PC-3 (cell line): ENCODE data around the gene UBALD2. TPM values are rescaled to one million over a fixed set of nuclear protein-coding genes. Genes with fewer than 3 reads are reported as not detected.

Source experiments
- ATAC-seq: fragments of 200-7000 bp; cut with Tn5 transposase; 2 replicates; pipeline ENCODE4 v1.9.1; 2020; ENCODE audit warnings: mild to moderate bottlenecking, moderate library complexity
- BruUV-seq: library from RNA; stranded (reverse); fragments of 400-500 nt; replicated peaks from 2 replicates; lab custom pipeline; 2021; lab: Mats Ljungman, UMichigan
- CTCF ChIA-PET: fragments of 300-600 bp; sonication (Branson Sonifier 250); formaldehyde crosslinking; loops from one replicate; lab custom pipeline; 2022; ENCODE audit warnings: antibody characterized with exemption; lab: Charles Lee
- POLR2A ChIA-PET: fragments of 300-600 bp; sonication (Branson Sonifier 250); formaldehyde crosslinking; loops from one replicate; lab custom pipeline; 2022; ENCODE audit warnings: antibody characterized with exemption; ENCODE audit not compliant: unreplicated experiment; lab: Charles Lee
- DNase-seq: peaks from one replicate; pipeline ENCODE4 v3.0.0-alpha.2; 2015
- H2AFZ ChIP-seq: fragments of 300-600 bp; sonication (generic); 2 replicates; pipeline ENCODE4 v1.6.0; 2016; ENCODE audit warnings: antibody characterized with exemption, low read length
- H3F3A ChIP-seq: fragments of 300-600 bp; sonication (generic); one replicate; pipeline ENCODE4 v1.6.0; 2017; ENCODE audit warnings: antibody characterized with exemption, low read length, control low read depth, mild to moderate bottlenecking; ENCODE audit not compliant: unreplicated experiment
- H3K27ac ChIP-seq: fragments of 300-600 bp; sonication (generic); 2 replicates; pipeline ENCODE4 v1.5.1; 2016; ENCODE audit warnings: mild to moderate bottlenecking, low read length
- H3K27me3 ChIP-seq: fragments of 300-600 bp; sonication (generic); 2 replicates; pipeline ENCODE4 v1.6.1; 2016; ENCODE audit warnings: low read length, mixed read lengths
- H3K36me3 ChIP-seq: fragments of 300-600 bp; sonication (generic); 2 replicates; pipeline ENCODE4 v1.6.1; 2016; ENCODE audit warnings: low read depth, mixed run types, low read length, mixed read lengths
- H3K4me1 ChIP-seq: fragments of 300-600 bp; sonication (generic); 2 replicates; pipeline ENCODE4 v1.5.1; 2016; ENCODE audit warnings: low read length; ENCODE audit not compliant: insufficient read depth
- H3K4me2 ChIP-seq: fragments of 300-600 bp; sonication (generic); 2 replicates; pipeline ENCODE4 v1.6.0; 2016; ENCODE audit warnings: low read length
- H3K4me3 ChIP-seq: fragments of 300-600 bp; sonication (generic); 2 replicates; pipeline ENCODE4 v1.5.1; 2016; ENCODE audit warnings: mild to moderate bottlenecking, low read length, mixed read lengths
- H3K79me2 ChIP-seq: fragments of 300-600 bp; sonication (generic); 2 replicates; pipeline ENCODE4 v1.6.1; 2017; ENCODE audit warnings: low read length, mixed read lengths
- H3K9ac ChIP-seq: fragments of 300-600 bp; sonication (generic); 2 replicates; pipeline ENCODE4 v1.6.0; 2016; ENCODE audit warnings: mild to moderate bottlenecking, low read length
- H3K9me2 ChIP-seq: fragments of 300-600 bp; sonication (generic); replicated peaks from 2 replicates; pipeline ENCODE4 v1.6.1; 2016; ENCODE audit warnings: mixed run types, low read length, mixed read lengths
- H3K9me3 ChIP-seq: fragments of 300-600 bp; sonication (generic); 2 replicates; pipeline ENCODE4 v1.6.1; 2016; ENCODE audit warnings: low read length, mixed read lengths
- H4K20me1 ChIP-seq: fragments of 300-600 bp; sonication (generic); 2 replicates; pipeline ENCODE4 v1.6.1; 2016; ENCODE audit warnings: low read length, mixed read lengths
- CTCF ChIP-seq: fragments of 300-600 bp; sonication (generic); conservative IDR thresholded peaks from 2 replicates; pipeline ENCODE4 v1.5.1; 2017; ENCODE audit warnings: antibody characterized with exemption, low read depth, mild to moderate bottlenecking, low read length
- EZH2 ChIP-seq: fragments of 300-600 bp; sonication (generic); IDR thresholded peaks from one replicate; pipeline ENCODE4 v1.6.1; 2017; ENCODE audit warnings: antibody characterized with exemption, mild to moderate bottlenecking, low read length; ENCODE audit not compliant: unreplicated experiment
- EZH2phosphoT487 ChIP-seq: fragments of 300-600 bp; sonication (generic); IDR thresholded peaks from 2 replicates; pipeline ENCODE4 v1.6.1; 2018; ENCODE audit warnings: mild to moderate bottlenecking, antibody characterized with exemption, low read length, borderline replicate concordance
- intact Hi-C: fragments of 100-400 bp; cut with micrococcal nuclease; formaldehyde crosslinking; loops from 2 replicates; pipeline ENCODE4 v1.9.0; 2023
- total RNA-seq: library from RNA; depleted of rRNA; stranded (reverse); fragments of >200 nt; gene quantifications from 2 replicates; pipeline ENCODE4 v1.2.3, GENCODE V29; 2014

The UBALD2 gene
- total RNA-seq, 1 experiment from 2014 or later = 59.5 TPM

GRCh38 chr17:76270127-76270592 is 5.0 kb downstream of the UBALD2 start:
- TF ChIP-seq EZH2 (no peak), EZH2phosphoT487 (no peak), CTCF (no peak)
- H4K20me1 ChIP-seq = peaks cover 11% of the 10 kb centered on the region; the same call in 1 of the 2 replicates
- no peak overlapping the region for H3K4me2 ChIP-seq
- H3K27ac ChIP-seq = no peak overlapping the region
- H3K4me1 ChIP-seq = peaks cover 19% of the 10 kb centered on the region
- CTCF ChIA-PET = no interaction called here
- no peak for DNase-seq
- no peak overlapping the region for H3K4me3 ChIP-seq
- no peaks in the 10 kb centered on the region for H3F3A ChIP-seq
- no peak overlapping the region for H3K9ac ChIP-seq
- no peak overlapping the region for H2AFZ ChIP-seq
- no peaks in the 10 kb centered on the region for H3K9me2 ChIP-seq
- peaks cover 45% of the 10 kb centered on the region for H3K79me2 ChIP-seq
- H3K27me3 ChIP-seq = no peaks in the 10 kb centered on the region
- peaks cover 10% of the 10 kb centered on the region; the same call in 1 of the 2 replicates for H3K36me3 ChIP-seq
- no peak for ATAC-seq
- H3K9me3 ChIP-seq = no peaks in the 10 kb centered on the region
- POLR2A ChIA-PET = no interaction called here
- no TSS peak for BruUV-seq
- intact Hi-C loops = loop anchor here (10.0 kb wide), 1 partner anchor 365 kb away; the partner anchor contains the start of gene MRPL38

- no peak overlapping the region for H3K27ac ChIP-seq
- ChIA-PET POLR2A (no interaction called here), CTCF (interaction anchor here (0.6 kb wide), 1 partner anchor 99 kb away, joined by 3 read pairs; no protein-coding TSS in a partner anchor)
- no peak for TF ChIP-seq CTCF
- TF ChIP-seq EZH2phosphoT487 = no peak
- TF ChIP-seq EZH2 = no peak
- H3K9ac ChIP-seq = no peak overlapping the region
- intact Hi-C loops = loop anchor here (10.0 kb wide), 1 partner anchor 366 kb away; the partner anchor contains the start of gene MRPL38
- H3K4me3 ChIP-seq = no peak overlapping the region
- no peak for DNase-seq
- peaks cover 11% of the 10 kb centered on the region; the same call in 1 of the 2 replicates for H4K20me1 ChIP-seq
- H3K79me2 ChIP-seq = peaks cover 41% of the 10 kb centered on the region
- BruUV-seq = no TSS peak
- no peaks in the 10 kb centered on the region for H3K9me3 ChIP-seq
- no peaks in the 10 kb centered on the region for H3K27me3 ChIP-seq
- no peak for ATAC-seq
- H2AFZ ChIP-seq = no peak overlapping the region
- H3F3A ChIP-seq = no peaks in the 10 kb centered on the region
- no peaks in the 10 kb centered on the region for H3K9me2 ChIP-seq
- H3K36me3 ChIP-seq = peaks cover 10% of the 10 kb centered on the region; the same call in 1 of the 2 replicates
- peaks cover 19% of the 10 kb centered on the region for H3K4me1 ChIP-seq
- H3K4me2 ChIP-seq = no peak overlapping the region
These were observed 5.9 kb downstream of the UBALD2 start for GRCh38 chr17:76270770-76271668.
